Endodermal cell (in vitro differentiated cells): ENCODE measurements around the gene SERPINF2. TPM values are rescaled to one million over a fixed set of nuclear protein-coding genes. Genes with fewer than 3 reads are reported as not detected.
"Not testable (repeated sequence)": the region's sequence is repeated elsewhere in the genome, so short reads cannot be mapped to it uniquely, and the experiment has no call there.

Experiments
- DNase-seq: peaks from one replicate; pipeline ENCODE4 v3.0.0-alpha.2; 2017
- H3K27ac ChIP-seq: 2 replicates; pipeline ENCODE4 v1.5.1; 2013; ENCODE audit warnings: mild to moderate bottlenecking, low read depth, low read length, moderate library complexity
- H3K27me3 ChIP-seq: 2 replicates; pipeline ENCODE4 v1.6.1; 2013; ENCODE audit warnings: mild to moderate bottlenecking, low read length, moderate library complexity; ENCODE audit not compliant: insufficient read depth, control insufficient read depth, poor library complexity, severe bottlenecking
- H3K36me3 ChIP-seq: 2 replicates; pipeline ENCODE4 v1.7.0; 2013; ENCODE audit warnings: mild to moderate bottlenecking, low read length, moderate library complexity; ENCODE audit not compliant: control insufficient read depth, insufficient read depth
- H3K4me1 ChIP-seq: one replicate; pipeline ENCODE4 v1.7.0; 2013; ENCODE audit warnings: low read length; ENCODE audit not compliant: control insufficient read depth, insufficient read depth
- H3K4me3 ChIP-seq: 2 replicates; pipeline ENCODE4 v1.5.1; 2013; ENCODE audit warnings: mild to moderate bottlenecking, low read length, moderate library complexity
- H3K9ac ChIP-seq: 2 replicates; pipeline ENCODE4 v1.6.1; 2013; ENCODE audit warnings: mild to moderate bottlenecking, low read length, moderate library complexity; ENCODE audit not compliant: poor library complexity, severe bottlenecking; ENCODE audit errors: extremely low read depth
- H3K9me3 ChIP-seq: 2 replicates; pipeline ENCODE4 v1.6.1; 2013; ENCODE audit warnings: mild to moderate bottlenecking, low read length, moderate library complexity; ENCODE audit not compliant: control insufficient read depth
- H3K27ac Mint-ChIP-seq: 2 replicates; pipeline ENCODE4 v1.8.0; 2020; ENCODE audit warnings: mixed read lengths
- H3K27me3 Mint-ChIP-seq: 2 replicates; pipeline ENCODE4 v1.8.0; 2021; ENCODE audit warnings: mild to moderate bottlenecking, mixed read lengths; ENCODE audit not compliant: insufficient read depth
- H3K36me3 Mint-ChIP-seq: 2 replicates; pipeline ENCODE4 v1.8.0; 2020; ENCODE audit warnings: low read depth, mixed read lengths
- H3K4me1 Mint-ChIP-seq: 2 replicates; pipeline ENCODE4 v1.8.0; 2020; ENCODE audit warnings: mixed read lengths
- H3K4me3 Mint-ChIP-seq: 2 replicates; pipeline ENCODE4 v1.8.0; 2020; ENCODE audit warnings: mild to moderate bottlenecking, moderate library complexity, mixed read lengths
- H3K9me3 Mint-ChIP-seq: 2 replicates; pipeline ENCODE4 v1.8.0; 2020; ENCODE audit warnings: mild to moderate bottlenecking, mixed read lengths
- CTCF ChIP-seq: fragments of 200-600 bp; sonication (generic); conservative IDR thresholded peaks from 2 replicates; pipeline ENCODE4 v1.5.0; 2021; ENCODE audit warnings: antibody characterized with exemption, mild to moderate bottlenecking
- WGBS, 2 experiments: methylation state at CpG; one replicate each; pipeline versions ENCODE4 v1.1.5 to v1.1.7; 2013; ENCODE audit warnings: missing lambda C conversion rate in 2 of 2, mixed read lengths in 1 of 2; ENCODE audit not compliant: insufficient coverage in 1 of 2, insufficient read length in 1 of 2; 5-methylcytosine and 5-hydroxymethylcytosine counted together
- total RNA-seq, 2 donors: library from RNA; stranded (reverse); fragmentation: NEBNext Ultra II Directional in 1 of 2; extraction: Animal tissue kit (Norgen Biotek cat#: 25700) in 1 of 2; gene quantifications; 2 replicates in 1 of 2; 3 replicates in 1 of 2; pipeline ENCODE4 v1.2.1, GENCODE V29; 2021

Gene SERPINF2
- total RNA-seq, 2 donors from 2014 or later: 0.86 to 1.8 TPM

- H3K27me3 Mint-ChIP-seq: peaks cover 11% of the 10 kb centered on the region
- no peak overlapping the region for H3K27ac Mint-ChIP-seq
- WGBS, 2 experiments: 87 to 91% methylated on average over 4 to 5 of the region's 5 CpGs
These were observed 35.6 kb upstream of the SERPINF2 start for GRCh38 chr17:1707107-1707506.

GRCh38 chr17:1708791-1709346 lies 33.8 kb upstream of the SERPINF2 start:
- peak overlapping the region; percentile 66 for H3K4me3 Mint-ChIP-seq
- H3K4me1 Mint-ChIP-seq, H3K9ac ChIP-seq, H3K27ac Mint-ChIP-seq, H3K9me3 ChIP-seq, H3K4me1 ChIP-seq, H3K27me3 ChIP-seq, DNase-seq, H3K27ac ChIP-seq, H3K4me3 ChIP-seq, H3K9me3 Mint-ChIP-seq: not testable (repeated sequence)
- H3K36me3 ChIP-seq: peaks cover 22% of the 10 kb centered on the region
- H3K36me3 Mint-ChIP-seq: peaks cover 15% of the 10 kb centered on the region
- WGBS, 2 experiments: 94 to 98% methylated on average over 9 to 10 of the region's 10 CpGs
- peaks cover 11% of the 10 kb centered on the region for H3K27me3 Mint-ChIP-seq

More at GRCh38 chr17:1707107-1707506, 35.6 kb upstream of the SERPINF2 start:
- no peaks in the 10 kb centered on the region for H3K9me3 ChIP-seq
- H3K27ac ChIP-seq: no peak overlapping the region
- no peak overlapping the region for H3K4me3 ChIP-seq
- Mint-ChIP-seq H3K9me3 (no peaks in the 10 kb centered on the region), H3K4me1 (peaks cover 6% of the 10 kb centered on the region), H3K36me3 (peaks cover 5% of the 10 kb centered on the region), H3K4me3 (no peak overlapping the region)
- no peak for TF ChIP-seq CTCF
- no peaks in the 10 kb centered on the region for H3K27me3 ChIP-seq
- no peak for DNase-seq
- peaks cover 6% of the 10 kb centered on the region for H3K36me3 ChIP-seq
- H3K9ac ChIP-seq: no peak overlapping the region
- H3K4me1 ChIP-seq: no peaks in the 10 kb centered on the region

- Histone ChIP-seq H3K27me3 (no peaks in the 10 kb centered on the region), H3K4me3 (peak overlapping the region; percentile 80), H3K36me3 (peaks cover 25% of the 10 kb centered on the region), H3K9ac (no peak overlapping the region), H3K9me3 (no peaks in the 10 kb centered on the region), H3K27ac (no peak overlapping the region), H3K4me1 (peaks cover 11% of the 10 kb centered on the region)
- Mint-ChIP-seq H3K27me3 (peaks cover 11% of the 10 kb centered on the region), H3K4me3 (peak overlapping the region; percentile 66), H3K36me3 (peaks cover 15% of the 10 kb centered on the region), H3K9me3 (no peaks in the 10 kb centered on the region), H3K4me1 (peaks cover 13% of the 10 kb centered on the region), H3K27ac (no peak overlapping the region)
- DNase-seq: peak; percentile 72
- 24% methylated on average over 15 of the region's 16 CpGs; no CpG with 5 or more reads in 1 of the 2 experiments for WGBS, 2 experiments
- no peak for TF ChIP-seq CTCF
These were observed 33.2 kb upstream of the SERPINF2 start for GRCh38 chr17:1709403-1709951.
